Memory B cell (primary cell): ENCODE data around the gene RIIAD1.

Source experiments
- ATAC-seq: fragments of 150-1000 bp; cut with Tn5 transposase; 2 replicates; pipeline ENCODE4 v1.10.0; 2021; ENCODE audit warnings: low read depth, mild to moderate bottlenecking, moderate library complexity
- DNase-seq, 2 donors: peaks; one replicate each; pipeline ENCODE4 v3.0.0; 2022; ENCODE audit warnings: low spot score in 2 of 2
- H3K27ac Mint-ChIP-seq: one replicate; pipeline ENCODE4 v1.8.0; 2022; ENCODE audit warnings: mild to moderate bottlenecking, moderate library complexity, mixed read lengths
- H3K27me3 Mint-ChIP-seq: one replicate; pipeline ENCODE4 v1.8.0; 2022; ENCODE audit warnings: mixed read lengths
- H3K36me3 Mint-ChIP-seq: one replicate; pipeline ENCODE4 v1.8.0; 2022; ENCODE audit warnings: mild to moderate bottlenecking, mixed read lengths
- H3K4me1 Mint-ChIP-seq: one replicate; pipeline ENCODE4 v1.8.0; 2022; ENCODE audit warnings: mixed read lengths
- H3K4me3 Mint-ChIP-seq: one replicate; pipeline ENCODE4 v1.8.0; 2022; ENCODE audit warnings: mild to moderate bottlenecking, moderate library complexity, mixed read lengths
- H3K9me3 Mint-ChIP-seq: one replicate; pipeline ENCODE4 v1.8.0; 2022; ENCODE audit warnings: mixed read lengths

The RIIAD1 gene

GRCh38 chr1:151775894-151776664, 54.8 kb downstream of the RIIAD1 start:
- no peak for DNase-seq
- no peak overlapping the region for H3K4me3 Mint-ChIP-seq
- H3K27me3 Mint-ChIP-seq: no peaks in the 10 kb centered on the region
- no peak overlapping the region for H3K27ac Mint-ChIP-seq
- peaks cover 32% of the 10 kb centered on the region for H3K36me3 Mint-ChIP-seq
- no peaks in the 10 kb centered on the region for H3K4me1 Mint-ChIP-seq
- no peak for ATAC-seq
- H3K9me3 Mint-ChIP-seq: no peaks in the 10 kb centered on the region

DNA sequence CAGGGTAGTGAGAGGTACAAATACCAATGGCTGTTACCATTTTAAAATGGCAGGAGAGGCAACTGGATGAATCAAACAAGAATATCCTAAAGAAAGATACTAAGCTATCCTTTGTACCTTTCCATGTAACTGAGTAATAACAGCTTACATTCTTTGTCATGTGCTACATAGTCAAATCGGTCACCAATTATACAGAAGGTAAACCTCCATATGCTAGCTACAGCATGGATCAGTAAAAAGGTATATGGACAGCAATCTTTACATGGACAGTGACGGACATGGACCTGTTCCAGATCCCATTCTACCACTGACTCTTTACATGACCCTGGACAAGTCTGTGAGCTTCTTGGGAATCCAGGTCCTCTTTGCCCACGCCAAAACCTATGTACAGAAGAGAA, 55.3 kb downstream of the RIIAD1 start:
- no peak overlapping the region for H3K4me3 Mint-ChIP-seq
- H3K36me3 Mint-ChIP-seq: peaks cover 36% of the 10 kb centered on the region
- H3K27ac Mint-ChIP-seq: no peak overlapping the region
- no peaks in the 10 kb centered on the region for H3K27me3 Mint-ChIP-seq
- H3K4me1 Mint-ChIP-seq: no peaks in the 10 kb centered on the region
- ATAC-seq: no peak
- no peaks in the 10 kb centered on the region for H3K9me3 Mint-ChIP-seq
- DNase-seq: no peak

GRCh38 chr1:151777317-151777716, 56.0 kb downstream of the RIIAD1 start:
- H3K4me1 Mint-ChIP-seq: no peaks in the 10 kb centered on the region
- H3K36me3 Mint-ChIP-seq: peaks cover 36% of the 10 kb centered on the region
- no peaks in the 10 kb centered on the region for H3K27me3 Mint-ChIP-seq
- H3K4me3 Mint-ChIP-seq: no peak overlapping the region
- no peaks in the 10 kb centered on the region for H3K9me3 Mint-ChIP-seq
- no peak overlapping the region for H3K27ac Mint-ChIP-seq
- DNase-seq (no peak), ATAC-seq (no peak)
